ENCODE data around the gene TYW1. TPM values are rescaled to one million over a fixed set of nuclear protein-coding genes. Genes with fewer than 3 reads are reported as not detected.
"Not testable (repeated sequence)": the region's sequence is repeated elsewhere in the genome, so short reads cannot be mapped to it uniquely, and the experiment has no call there.

Gene TYW1
- total RNA-seq, 4 donors from 2014 or later = 6.8 to 24.6 (median 17.5) TPM

DNA sequence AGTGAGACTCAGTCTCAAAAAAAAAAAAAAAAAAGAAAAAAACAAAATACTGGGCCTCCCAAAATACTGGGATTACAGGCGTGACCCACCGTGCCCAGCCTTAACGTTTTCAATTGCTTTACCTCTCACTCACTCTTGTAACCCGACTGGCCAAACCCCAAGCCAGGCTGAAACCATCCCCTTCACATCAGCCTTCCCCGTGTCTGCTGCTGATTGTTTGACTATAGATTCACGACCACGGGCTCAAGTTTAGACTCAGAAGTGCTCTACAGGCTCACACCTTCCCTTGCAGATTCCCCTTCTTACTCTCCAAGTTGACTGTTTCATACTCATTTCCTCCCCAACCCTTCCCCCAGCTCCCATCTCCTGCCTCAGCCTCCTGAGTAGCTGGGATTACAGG is 22.3 kb downstream of the TYW1 start:
- Histone ChIP-seq H3K27me3 (no peaks in the 10 kb centered on the region), H3K27ac (no peak overlapping the region), H3K9me3 (no peaks in the 10 kb centered on the region), H3K4me3 (no peak overlapping the region), H3K36me3 (peaks cover 0 to 100% (median 6%) of the 10 kb centered on the region in 3 donors), H3K4me1 (no peaks in the 10 kb centered on the region)
- WGBS, 2 donors = 66 to 78% methylated on average over 7 of the region's 7 CpGs
- DNase-seq = no peak
- no peak for TF ChIP-seq POLR2A (IDR thresholded peaks at IDR 0.05)
- TF ChIP-seq, protein P1, sequence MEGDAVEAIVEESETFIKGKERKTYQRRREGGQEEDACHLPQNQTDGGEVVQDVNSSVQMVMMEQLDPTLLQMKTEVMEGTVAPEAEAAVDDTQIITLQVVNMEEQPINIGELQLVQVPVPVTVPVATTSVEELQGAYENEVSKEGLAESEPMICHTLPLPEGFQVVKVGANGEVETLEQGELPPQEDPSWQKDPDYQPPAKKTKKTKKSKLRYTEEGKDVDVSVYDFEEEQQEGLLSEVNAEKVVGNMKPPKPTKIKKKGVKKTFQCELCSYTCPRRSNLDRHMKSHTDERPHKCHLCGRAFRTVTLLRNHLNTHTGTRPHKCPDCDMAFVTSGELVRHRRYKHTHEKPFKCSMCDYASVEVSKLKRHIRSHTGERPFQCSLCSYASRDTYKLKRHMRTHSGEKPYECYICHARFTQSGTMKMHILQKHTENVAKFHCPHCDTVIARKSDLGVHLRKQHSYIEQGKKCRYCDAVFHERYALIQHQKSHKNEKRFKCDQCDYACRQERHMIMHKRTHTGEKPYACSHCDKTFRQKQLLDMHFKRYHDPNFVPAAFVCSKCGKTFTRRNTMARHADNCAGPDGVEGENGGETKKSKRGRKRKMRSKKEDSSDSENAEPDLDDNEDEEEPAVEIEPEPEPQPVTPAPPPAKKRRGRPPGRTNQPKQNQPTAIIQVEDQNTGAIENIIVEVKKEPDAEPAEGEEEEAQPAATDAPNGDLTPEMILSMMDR (IDR thresholded peaks at IDR 0.05) = no peak
- intact Hi-C loops (cut with DNase I) = no loop called here

DNA sequence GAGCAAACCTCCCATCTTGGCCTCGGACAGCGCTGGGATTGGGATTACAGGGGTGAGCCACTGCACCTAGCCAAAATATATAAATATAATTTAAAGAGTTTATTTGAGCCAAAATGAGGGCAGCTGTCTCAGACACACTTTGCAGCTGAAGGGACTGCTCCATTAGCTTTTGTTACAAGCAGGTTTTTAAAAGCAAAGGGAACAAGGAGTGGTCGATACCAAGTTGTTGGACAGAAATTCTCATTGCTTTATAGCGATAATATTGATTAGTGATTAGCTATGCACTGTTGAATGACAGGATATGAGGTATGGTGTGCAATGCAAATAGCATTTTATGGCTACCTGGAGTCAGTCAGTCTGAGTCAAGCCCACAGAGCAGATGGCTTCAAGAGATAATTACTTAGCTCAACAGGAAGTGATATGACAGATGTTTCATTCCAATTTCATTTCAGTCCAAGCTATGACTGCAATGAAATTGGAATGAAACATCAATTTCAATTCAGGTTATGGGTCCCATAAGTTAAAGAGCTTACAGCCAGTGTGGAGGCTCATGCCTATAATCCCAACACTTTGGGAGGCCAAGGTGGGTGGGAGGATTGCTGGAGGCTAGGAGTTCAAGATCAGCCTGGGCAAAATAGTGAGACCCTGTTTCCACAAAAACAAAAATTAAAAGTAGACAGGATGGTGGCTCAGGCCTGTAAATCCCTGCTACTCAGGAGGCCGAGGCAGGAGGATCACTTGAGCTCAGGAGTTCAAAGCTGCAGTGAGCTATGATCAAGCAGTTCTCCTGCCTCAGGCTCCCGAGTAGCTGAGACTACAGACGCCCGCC is 23.1 kb downstream of the TYW1 start:
- Histone ChIP-seq H3K36me3 (peaks cover 0 to 100% (median 6%) of the 10 kb centered on the region in 3 donors), H3K9me3 (no peaks in the 10 kb centered on the region), H3K4me3 (no peak overlapping the region), H3K27me3 (no peaks in the 10 kb centered on the region), H3K27ac (no peak overlapping the region), H3K4me1 (no peaks in the 10 kb centered on the region)
- 73 to 81% methylated on average over 8 of the region's 8 CpGs for WGBS, 2 donors
- no peak for DNase-seq
- TF ChIP-seq, protein P1 (IDR thresholded peaks at IDR 0.05) = no peak
- TF ChIP-seq POLR2A (IDR thresholded peaks at IDR 0.05) = no peak
- intact Hi-C loops (cut with DNase I) = no loop called here

DNA sequence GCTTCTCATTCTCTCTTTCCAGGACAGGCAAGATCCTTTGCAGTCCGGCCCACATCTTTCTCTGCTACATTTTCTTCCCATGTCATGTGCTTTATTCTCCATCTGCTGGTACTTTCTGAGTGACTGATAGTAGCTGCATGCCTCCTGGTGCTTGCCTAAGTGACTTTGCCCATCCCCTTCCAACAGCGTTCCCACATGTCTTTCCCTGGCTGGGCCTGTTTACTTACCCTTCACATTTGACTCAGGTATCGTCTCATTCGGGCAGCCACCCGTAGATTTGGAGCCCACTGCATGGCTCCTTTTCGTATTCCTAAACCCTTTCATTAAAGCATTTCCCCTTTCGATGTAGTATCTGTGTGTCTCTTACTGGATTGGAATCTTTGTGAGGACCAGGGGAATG is 24.6 kb downstream of the TYW1 start:
- TF ChIP-seq POLR2A (IDR thresholded peaks at IDR 0.05) = no peak
- TF ChIP-seq, protein P1 (IDR thresholded peaks at IDR 0.05) = no peak
- intact Hi-C loops (cut with DNase I) = no loop called here
- no peak for DNase-seq

DNA sequence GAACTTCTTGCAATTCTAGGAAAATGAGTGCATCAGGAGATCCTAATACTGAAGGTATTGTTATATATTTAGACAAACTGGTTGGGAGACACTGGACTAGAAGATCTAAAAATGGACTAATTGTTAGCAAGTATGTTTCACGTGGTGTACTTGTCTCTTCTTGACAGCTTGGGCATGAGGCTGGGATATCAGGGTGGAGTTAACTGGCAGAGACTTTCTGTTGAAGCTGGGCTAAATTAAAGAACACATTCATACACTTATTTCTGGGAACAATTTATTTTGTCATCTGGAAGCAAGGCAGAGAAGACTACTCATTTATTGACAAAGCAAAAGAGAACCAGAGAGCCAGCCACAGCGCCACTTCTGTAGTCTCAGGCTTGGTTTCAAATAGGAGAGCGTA is 25.9 kb downstream of the TYW1 start:
- DNase-seq = no peak
- Histone ChIP-seq H3K9me3 (no peaks in the 10 kb centered on the region), H3K27ac (peak overlapping the region in 1 of 4 donors; percentile 4), H3K4me1 (no peaks in the 10 kb centered on the region), H3K27me3 (no peaks in the 10 kb centered on the region), H3K36me3 (peaks cover 0 to 97% (median 2%) of the 10 kb centered on the region in 3 donors), H3K4me3 (no peak overlapping the region)
- 70 to 71% methylated on average over 3 of the region's 3 CpGs for WGBS, 2 donors
- intact Hi-C loops (cut with DNase I) = no loop called here
- TF ChIP-seq POLR2A (IDR thresholded peaks at IDR 0.05) = no peak
- TF ChIP-seq, protein P1 (IDR thresholded peaks at IDR 0.05) = no peak

More for the DNA sequence above, 24.6 kb downstream of the TYW1 start:
- H3K4me3 ChIP-seq = no peak overlapping the region
- no peaks in the 10 kb centered on the region for H3K4me1 ChIP-seq
- no peaks in the 10 kb centered on the region for H3K9me3 ChIP-seq
- peaks cover 0 to 97% (median 2%) of the 10 kb centered on the region in 3 donors for H3K36me3 ChIP-seq
- H3K27me3 ChIP-seq = no peaks in the 10 kb centered on the region
- H3K27ac ChIP-seq = no peak overlapping the region
- WGBS, 2 donors = 85 to 86% methylated on average over 7 of the region's 7 CpGs

DNA sequence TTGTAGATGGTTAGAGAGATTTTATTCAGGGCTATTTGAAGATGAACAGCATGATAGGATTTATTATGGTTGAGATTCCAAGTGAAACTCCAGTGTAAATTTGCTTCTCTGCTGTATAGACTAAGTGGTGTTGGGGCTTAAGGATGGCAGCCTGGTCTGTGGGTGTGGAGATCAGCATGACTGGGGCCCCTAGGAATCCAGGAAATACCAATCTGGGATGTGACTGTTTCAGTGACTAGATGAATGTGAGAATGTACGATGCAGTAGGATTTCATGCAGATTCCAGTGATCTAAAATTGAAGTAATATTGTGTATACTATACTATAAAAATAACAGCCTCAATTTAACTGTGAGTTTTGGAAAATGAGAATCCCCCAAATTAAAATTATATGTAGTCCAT is 28.8 kb downstream of the TYW1 start:
- 60 to 76% methylated on average over 1 of the region's 1 CpG for WGBS, 2 donors

DNA sequence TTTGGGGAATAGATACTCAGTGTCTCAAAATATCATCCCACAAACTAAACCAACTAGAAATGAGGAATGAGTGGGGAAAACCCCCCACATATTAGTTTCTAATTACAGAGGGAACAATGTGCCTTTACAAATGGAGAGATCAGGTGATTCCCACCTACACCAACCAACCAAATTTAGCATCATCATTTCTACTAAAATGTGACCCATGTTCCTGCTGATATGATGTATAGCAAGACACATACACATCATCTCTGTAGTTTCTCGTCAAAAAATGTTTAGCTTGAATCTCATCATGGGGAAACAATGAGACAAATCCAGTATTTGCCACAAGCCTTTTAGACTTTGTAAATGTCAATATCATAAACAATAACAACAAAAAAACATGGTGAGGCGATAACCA is 35.1 kb downstream of the TYW1 start:
- H3K4me1 ChIP-seq, H3K27me3 ChIP-seq: not testable (repeated sequence)

More for the DNA sequence above, 28.8 kb downstream of the TYW1 start:
- DNase-seq; H3K4me3 ChIP-seq; H3K27ac ChIP-seq; H3K9me3 ChIP-seq; H3K4me1 ChIP-seq; H3K27me3 ChIP-seq; intact Hi-C loops (cut with DNase I): not testable (repeated sequence)
- peaks cover 4 to 96% (median 9%) of the 10 kb centered on the region in 3 donors for H3K36me3 ChIP-seq

More for the DNA sequence above, 35.1 kb downstream of the TYW1 start:
- intact Hi-C loops (cut with DNase I); H3K27ac ChIP-seq; DNase-seq; H3K4me3 ChIP-seq; H3K9me3 ChIP-seq: not testable (repeated sequence)
- H3K36me3 ChIP-seq = peaks cover 4 to 79% (median 6%) of the 10 kb centered on the region in 3 donors
- 85 to 88% methylated on average over 1 to 2 of the region's 2 CpGs for WGBS, 2 donors
